ENCODE data around the gene SELENBP1. TPM values are rescaled to one million over a fixed set of nuclear protein-coding genes. Genes with fewer than 3 reads are reported as not detected.

Gene SELENBP1
- total and polyA plus RNA-seq, 9 of the 15 experiments (the other 6 are each of a cell fraction or from before 2014, with no cell fraction given) = 25.8 to 81.2 (median 47.1) TPM

DNA sequence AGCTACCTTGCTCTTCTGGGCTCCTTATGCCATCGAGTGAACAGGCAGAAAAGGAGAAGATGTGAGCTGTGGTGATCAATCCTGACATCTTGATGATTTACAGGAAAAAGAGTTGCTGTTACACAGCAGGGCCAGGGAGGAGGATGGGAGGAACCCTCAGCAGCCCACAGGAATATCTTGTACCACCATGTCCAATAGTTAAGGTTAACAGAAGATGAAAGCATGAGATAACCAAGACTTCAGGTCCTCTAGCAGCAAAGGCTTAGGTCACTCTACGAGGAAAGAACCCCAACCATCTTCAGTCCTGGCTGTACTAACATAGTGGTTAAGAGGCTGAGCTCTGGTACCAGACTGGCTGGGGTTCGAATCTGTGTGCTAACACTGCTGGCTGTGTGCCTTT is 12.1 kb upstream of the SELENBP1 start (continued):
- TF ChIP-seq, protein P1, sequence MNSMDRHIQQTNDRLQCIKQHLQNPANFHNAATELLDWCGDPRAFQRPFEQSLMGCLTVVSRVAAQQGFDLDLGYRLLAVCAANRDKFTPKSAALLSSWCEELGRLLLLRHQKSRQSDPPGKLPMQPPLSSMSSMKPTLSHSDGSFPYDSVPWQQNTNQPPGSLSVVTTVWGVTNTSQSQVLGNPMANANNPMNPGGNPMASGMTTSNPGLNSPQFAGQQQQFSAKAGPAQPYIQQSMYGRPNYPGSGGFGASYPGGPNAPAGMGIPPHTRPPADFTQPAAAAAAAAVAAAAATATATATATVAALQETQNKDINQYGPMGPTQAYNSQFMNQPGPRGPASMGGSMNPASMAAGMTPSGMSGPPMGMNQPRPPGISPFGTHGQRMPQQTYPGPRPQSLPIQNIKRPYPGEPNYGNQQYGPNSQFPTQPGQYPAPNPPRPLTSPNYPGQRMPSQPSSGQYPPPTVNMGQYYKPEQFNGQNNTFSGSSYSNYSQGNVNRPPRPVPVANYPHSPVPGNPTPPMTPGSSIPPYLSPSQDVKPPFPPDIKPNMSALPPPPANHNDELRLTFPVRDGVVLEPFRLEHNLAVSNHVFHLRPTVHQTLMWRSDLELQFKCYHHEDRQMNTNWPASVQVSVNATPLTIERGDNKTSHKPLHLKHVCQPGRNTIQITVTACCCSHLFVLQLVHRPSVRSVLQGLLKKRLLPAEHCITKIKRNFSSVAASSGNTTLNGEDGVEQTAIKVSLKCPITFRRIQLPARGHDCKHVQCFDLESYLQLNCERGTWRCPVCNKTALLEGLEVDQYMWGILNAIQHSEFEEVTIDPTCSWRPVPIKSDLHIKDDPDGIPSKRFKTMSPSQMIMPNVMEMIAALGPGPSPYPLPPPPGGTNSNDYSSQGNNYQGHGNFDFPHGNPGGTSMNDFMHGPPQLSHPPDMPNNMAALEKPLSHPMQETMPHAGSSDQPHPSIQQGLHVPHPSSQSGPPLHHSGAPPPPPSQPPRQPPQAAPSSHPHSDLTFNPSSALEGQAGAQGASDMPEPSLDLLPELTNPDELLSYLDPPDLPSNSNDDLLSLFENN (IDR thresholded peaks at IDR 0.05; ENCODE audit: low read depth in 2 of 2, low read length in 2 of 2) = no peak
- TF ChIP-seq ZKSCAN1 (IDR thresholded peaks at IDR 0.05; ENCODE audit: low read depth, low read length) (no peak), GTF2A2 (tag; IDR thresholded peaks at IDR 0.05) (no peak), ZNF445 (CRISPR knock-in tag; IDR thresholded peaks at IDR 0.05; ENCODE audit: low read depth) (no peak), EP300 (IDR thresholded peaks at IDR 0.05; ENCODE audit: low read length) (0 out of 2 replicates have a peak, but pooled peaks have one; percentile 3), POLR2B (IDR thresholded peaks at IDR 0.05; ENCODE audit: low read depth, partially characterized antibody) (no peak), FOXA3 (CRISPR knock-in tag; conservative IDR thresholded peaks at IDR 0.05 in 1 of 2, IDR thresholded peaks at IDR 0.05 in 1 of 2) (0 out of 4 replicates have a peak, but pooled peaks of 1 of the 2 experiments have one; percentile 17), DIDO1 (tag; IDR thresholded peaks at IDR 0.05; ENCODE audit: low read depth) (no peak), SREBF2 (CRISPR knock-in tag; IDR thresholded peaks at IDR 0.05) (no peak), ZBED1 (IDR thresholded peaks at IDR 0.05) (no peak), ZNF174 (CRISPR knock-in tag; IDR thresholded peaks at IDR 0.05) (no peak), POLR3A (IDR thresholded peaks at IDR 0.05; ENCODE audit: borderline replicate concordance, extremely low read depth, insufficient read depth, insufficient read length) (peak; percentile 49), NFE2 (IDR thresholded peaks at IDR 0.05; ENCODE audit: low read depth) (peak; percentile 18; the same call in 1 of the 2 replicates), STAG1 (CRISPR knock-in tag; IDR thresholded peaks at IDR 0.05; ENCODE audit: borderline replicate concordance) (no peak), MYC (IDR thresholded peaks at IDR 0.05; ENCODE audit: low read depth, low read length) (no peak), MYC (CRISPR knock-in tag; IDR thresholded peaks at IDR 0.05; ENCODE audit: borderline replicate concordance, low read depth) (no peak), FOSL1 (tag; conservative IDR thresholded peaks at IDR 0.05) (no peak), CAMTA2 (CRISPR knock-in tag; conservative IDR thresholded peaks at IDR 0.05) (no peak), CTBP1 (IDR thresholded peaks at IDR 0.05; ENCODE audit: borderline replicate concordance) (peak; percentile 95), ATF1 (CRISPR knock-in tag; IDR thresholded peaks at IDR 0.05) (no peak), ATF1 (tag; IDR thresholded peaks at IDR 0.05) (0 out of 2 replicates have a peak, but pooled peaks have one; percentile 20), POLR2G (IDR thresholded peaks at IDR 0.05; ENCODE audit: low read depth, low read length) (no peak), ARID1B (IDR thresholded peaks at IDR 0.05) (peak; percentile 75), ETV5 (CRISPR knock-in tag; IDR thresholded peaks at IDR 0.05; ENCODE audit: low read depth) (0 out of 2 replicates have a peak, but pooled peaks have one; percentile 37), GATA2 (CRISPR knock-in tag; IDR thresholded peaks at IDR 0.05) (peak; percentile 77), GABPB2 (CRISPR knock-in tag; conservative IDR thresholded peaks at IDR 0.05) (no peak), TEAD4 (IDR thresholded peaks at IDR 0.05; ENCODE audit: low read length) (peak; percentile 65), TEAD4 (CRISPR knock-in tag; IDR thresholded peaks at IDR 0.05; ENCODE audit: borderline replicate concordance) (no peak), ATF7 (IDR thresholded peaks at IDR 0.05) (0 out of 2 replicates have a peak, but pooled peaks have one; percentile 23)
- TF ChIP-seq, protein P2, sequence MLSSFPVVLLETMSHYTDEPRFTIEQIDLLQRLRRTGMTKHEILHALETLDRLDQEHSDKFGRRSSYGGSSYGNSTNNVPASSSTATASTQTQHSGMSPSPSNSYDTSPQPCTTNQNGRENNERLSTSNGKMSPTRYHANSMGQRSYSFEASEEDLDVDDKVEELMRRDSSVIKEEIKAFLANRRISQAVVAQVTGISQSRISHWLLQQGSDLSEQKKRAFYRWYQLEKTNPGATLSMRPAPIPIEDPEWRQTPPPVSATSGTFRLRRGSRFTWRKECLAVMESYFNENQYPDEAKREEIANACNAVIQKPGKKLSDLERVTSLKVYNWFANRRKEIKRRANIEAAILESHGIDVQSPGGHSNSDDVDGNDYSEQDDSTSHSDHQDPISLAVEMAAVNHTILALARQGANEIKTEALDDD (IDR thresholded peaks at IDR 0.05) = peak; percentile 97
